ENCODE measurements around the gene CACNG4. TPM values are rescaled to one million over a fixed set of nuclear protein-coding genes. Genes with fewer than 3 reads are reported as not detected.

CACNG4 gene
- total RNA-seq, 2 experiments from 2014 or later = not detected

DNA sequence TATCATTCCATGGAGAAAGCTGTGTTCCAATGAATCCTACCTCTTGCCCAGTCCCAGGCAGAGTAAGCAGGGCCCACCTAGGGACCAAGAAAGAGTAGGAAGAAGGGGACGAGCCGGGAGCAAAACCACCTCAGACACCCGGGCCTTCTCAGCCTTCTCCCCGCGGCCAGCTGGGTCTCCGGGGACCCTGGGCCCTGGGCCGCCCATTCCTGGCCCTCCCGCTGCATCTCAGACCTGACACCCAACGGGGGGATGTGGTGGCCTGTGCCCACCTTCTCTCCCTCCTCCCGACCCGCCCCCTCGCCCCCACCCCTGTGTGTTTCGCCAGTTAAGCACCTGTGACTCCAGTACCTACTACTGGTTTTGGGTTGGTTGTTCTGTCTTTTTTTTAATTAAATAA, 68.5 kb downstream of the CACNG4 start:
- no TSS peak for BruUV-seq (replicated peaks)
- Histone ChIP-seq H3K79me2 (ENCODE audit: insufficient read depth, low read depth, low read length) (no peaks in the 10 kb centered on the region), H3K27ac (ENCODE audit: low read depth, low read length, poor library complexity, severe bottlenecking) (no peak overlapping the region), H3K4me2 (ENCODE audit: low read length) (no peak overlapping the region), H3K4me3 (ENCODE audit: low read depth, low read length, poor library complexity, severe bottlenecking) (no peak overlapping the region), H3K4me1 (ENCODE audit: insufficient read depth, low read length, poor library complexity, severe bottlenecking) (no peaks in the 10 kb centered on the region), H3K36me3 (ENCODE audit: insufficient read depth, low read length) (no peaks in the 10 kb centered on the region), H3K9me2 (ENCODE audit: insufficient read depth, low read length) (no peaks in the 10 kb centered on the region), H3K9me3 (ENCODE audit: low read length) (no peaks in the 10 kb centered on the region), H4K20me1 (ENCODE audit: insufficient read depth, low read length) (no peaks in the 10 kb centered on the region), H2AFZ (ENCODE audit: low read length) (no peak overlapping the region)
- intact Hi-C loops (cut with micrococcal nuclease; ENCODE audit: unreplicated experiment) = no loop called here
- ChIA-PET CTCF (ENCODE audit: unreplicated experiment) (no interaction called here), POLR2A (no interaction called here)
- no peak for DNase-seq (ENCODE audit: low spot score)
- no peak for TF ChIP-seq EZH2phosphoT487 (IDR thresholded peaks at IDR 0.05; ENCODE audit: borderline replicate concordance, low read depth, low read length)
- TF ChIP-seq, protein P1, sequence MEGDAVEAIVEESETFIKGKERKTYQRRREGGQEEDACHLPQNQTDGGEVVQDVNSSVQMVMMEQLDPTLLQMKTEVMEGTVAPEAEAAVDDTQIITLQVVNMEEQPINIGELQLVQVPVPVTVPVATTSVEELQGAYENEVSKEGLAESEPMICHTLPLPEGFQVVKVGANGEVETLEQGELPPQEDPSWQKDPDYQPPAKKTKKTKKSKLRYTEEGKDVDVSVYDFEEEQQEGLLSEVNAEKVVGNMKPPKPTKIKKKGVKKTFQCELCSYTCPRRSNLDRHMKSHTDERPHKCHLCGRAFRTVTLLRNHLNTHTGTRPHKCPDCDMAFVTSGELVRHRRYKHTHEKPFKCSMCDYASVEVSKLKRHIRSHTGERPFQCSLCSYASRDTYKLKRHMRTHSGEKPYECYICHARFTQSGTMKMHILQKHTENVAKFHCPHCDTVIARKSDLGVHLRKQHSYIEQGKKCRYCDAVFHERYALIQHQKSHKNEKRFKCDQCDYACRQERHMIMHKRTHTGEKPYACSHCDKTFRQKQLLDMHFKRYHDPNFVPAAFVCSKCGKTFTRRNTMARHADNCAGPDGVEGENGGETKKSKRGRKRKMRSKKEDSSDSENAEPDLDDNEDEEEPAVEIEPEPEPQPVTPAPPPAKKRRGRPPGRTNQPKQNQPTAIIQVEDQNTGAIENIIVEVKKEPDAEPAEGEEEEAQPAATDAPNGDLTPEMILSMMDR (conservative IDR thresholded peaks at IDR 0.05; ENCODE audit: low read length) = no peak

DNA sequence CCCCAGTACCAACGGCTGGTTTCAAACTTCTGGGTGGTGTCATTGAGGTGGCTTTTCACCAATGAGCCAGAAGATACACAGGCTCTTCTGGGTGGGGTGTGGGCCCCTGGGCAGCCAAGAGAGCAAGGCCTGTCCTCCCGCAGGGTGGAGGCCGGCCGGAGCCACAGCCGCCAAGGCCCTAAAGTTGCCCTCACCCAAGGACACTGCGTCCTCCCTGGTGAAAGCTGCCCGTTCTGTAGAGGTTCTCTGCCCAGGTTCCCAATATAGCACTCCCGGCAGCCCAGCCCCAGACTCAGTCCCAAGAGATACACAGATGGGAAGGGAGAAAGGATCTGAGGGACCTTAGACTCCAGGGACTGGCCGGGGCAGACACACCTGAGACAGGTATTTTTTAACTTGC, 69.1 kb downstream of the CACNG4 start:
- H3K36me3 ChIP-seq (ENCODE audit: insufficient read depth, low read length) = no peaks in the 10 kb centered on the region
- ChIA-PET POLR2A (no interaction called here), CTCF (ENCODE audit: unreplicated experiment) (no interaction called here)
- no peaks in the 10 kb centered on the region for H3K4me1 ChIP-seq (ENCODE audit: insufficient read depth, low read length, poor library complexity, severe bottlenecking)
- H3K79me2 ChIP-seq (ENCODE audit: insufficient read depth, low read depth, low read length) = no peaks in the 10 kb centered on the region
- intact Hi-C loops (cut with micrococcal nuclease; ENCODE audit: unreplicated experiment) = no loop called here
- no peaks in the 10 kb centered on the region for H4K20me1 ChIP-seq (ENCODE audit: insufficient read depth, low read length)
- DNase-seq (ENCODE audit: low spot score) = no peak
- no peaks in the 10 kb centered on the region for H3K9me3 ChIP-seq (ENCODE audit: low read length)
- no peak overlapping the region for H3K4me3 ChIP-seq (ENCODE audit: low read depth, low read length, poor library complexity, severe bottlenecking)
- no peak overlapping the region for H2AFZ ChIP-seq (ENCODE audit: low read length)
- TF ChIP-seq, protein P1 (conservative IDR thresholded peaks at IDR 0.05; ENCODE audit: low read length) = no peak
- no peak for TF ChIP-seq EZH2phosphoT487 (IDR thresholded peaks at IDR 0.05; ENCODE audit: borderline replicate concordance, low read depth, low read length)
- BruUV-seq (replicated peaks) = no TSS peak
- H3K9me2 ChIP-seq (ENCODE audit: insufficient read depth, low read length) = no peaks in the 10 kb centered on the region
- no peak overlapping the region for H3K4me2 ChIP-seq (ENCODE audit: low read length)
- no peak overlapping the region for H3K27ac ChIP-seq (ENCODE audit: low read depth, low read length, poor library complexity, severe bottlenecking)

DNA sequence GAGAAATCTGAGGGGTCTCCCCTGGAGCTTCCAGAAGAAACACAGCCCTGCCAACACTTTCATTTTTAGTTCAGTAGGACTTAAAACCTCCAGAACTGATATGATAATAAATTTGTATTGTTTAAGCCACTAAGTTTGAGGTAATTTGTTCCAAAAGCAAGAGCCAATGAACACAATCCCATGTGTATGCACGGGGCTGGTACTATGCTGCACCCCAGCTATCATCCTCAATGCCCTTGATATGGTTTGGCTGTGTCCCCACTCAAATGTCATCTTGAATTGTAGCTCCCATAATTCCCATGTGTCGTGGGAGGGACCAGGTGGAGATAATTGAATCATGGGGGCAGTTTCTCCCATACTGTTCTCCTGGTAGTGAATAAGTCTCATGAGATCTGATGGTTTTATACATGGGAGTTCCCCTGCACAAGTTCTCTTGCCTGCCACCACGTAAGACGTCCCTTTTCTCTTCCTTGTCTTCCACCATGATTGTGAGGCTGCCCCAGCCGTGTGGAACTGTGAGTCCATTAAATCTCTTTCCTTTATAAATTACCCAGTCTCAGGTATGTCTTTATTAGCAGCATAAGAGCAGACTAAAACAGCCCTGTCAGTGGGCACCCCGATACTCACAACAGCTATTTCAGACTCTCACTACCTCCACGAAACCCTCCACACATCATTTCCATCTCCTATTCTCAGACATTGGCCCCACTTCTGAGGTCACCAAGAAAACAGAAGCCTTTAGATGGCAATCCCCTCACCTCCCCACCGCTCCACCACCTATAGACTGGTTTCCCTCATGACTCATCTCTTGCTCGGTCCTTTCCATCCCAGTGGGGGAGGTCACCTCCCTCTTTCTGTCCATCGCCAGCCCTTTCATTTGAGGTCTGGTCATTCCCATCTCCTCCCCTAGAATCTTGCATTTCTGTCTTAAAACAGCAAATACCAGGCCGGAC, 70.9 kb downstream of the CACNG4 start:
- Histone ChIP-seq H4K20me1 (ENCODE audit: insufficient read depth, low read length) (no peaks in the 10 kb centered on the region), H3K27ac (ENCODE audit: low read depth, low read length, poor library complexity, severe bottlenecking) (no peak overlapping the region), H3K9me3 (ENCODE audit: low read length) (no peaks in the 10 kb centered on the region), H3K4me2 (ENCODE audit: low read length) (no peak overlapping the region), H2AFZ (ENCODE audit: low read length) (no peak overlapping the region), H3K4me3 (ENCODE audit: low read depth, low read length, poor library complexity, severe bottlenecking) (no peak overlapping the region), H3K9me2 (ENCODE audit: insufficient read depth, low read length) (no peaks in the 10 kb centered on the region), H3K36me3 (ENCODE audit: insufficient read depth, low read length) (no peaks in the 10 kb centered on the region), H3K79me2 (ENCODE audit: insufficient read depth, low read depth, low read length) (no peaks in the 10 kb centered on the region), H3K4me1 (ENCODE audit: insufficient read depth, low read length, poor library complexity, severe bottlenecking) (no peaks in the 10 kb centered on the region)
- no TSS peak for BruUV-seq (replicated peaks)
- POLR2A ChIA-PET = interaction anchor here (0.6 kb wide), 1 partner anchor 57 kb away, joined by 3 read pairs; no protein-coding TSS in a partner anchor
- TF ChIP-seq, protein P1 (conservative IDR thresholded peaks at IDR 0.05; ENCODE audit: low read length) = no peak
- no peak for TF ChIP-seq EZH2phosphoT487 (IDR thresholded peaks at IDR 0.05; ENCODE audit: borderline replicate concordance, low read depth, low read length)
- intact Hi-C loops (cut with micrococcal nuclease; ENCODE audit: unreplicated experiment) = no loop called here
- CTCF ChIA-PET (ENCODE audit: unreplicated experiment) = no interaction called here
- DNase-seq (ENCODE audit: low spot score) = no peak
